ENCODE data around the gene SLC6A8.
"Not testable (repeated sequence)": the region's sequence is repeated elsewhere in the genome, so short reads cannot be mapped to it uniquely, and the experiment has no call there.

SLC6A8 gene

GRCh38 chrX:153709726-153710674 is 22.3 kb downstream of the SLC6A8 start:
- DNase-seq: no peak

- DNase-seq: no peak
Observed at GRCh38 chrX:153714256-153714655, 26.5 kb downstream of the SLC6A8 start.

- DNase-seq: no peak
Observed at GRCh38 chrX:153717445-153717844, 29.7 kb downstream of the SLC6A8 start.

- no peak for DNase-seq
Observed at GRCh38 chrX:153719238-153719637, 31.5 kb downstream of the SLC6A8 start.

- DNase-seq: no peak
Observed at GRCh38 chrX:153719701-153720100, 32.0 kb downstream of the SLC6A8 start.

GRCh38 chrX:153722704-153723350 is 35.1 kb downstream of the SLC6A8 start:
- DNase-seq: no peak

GRCh38 chrX:153723351-153724251 is 35.9 kb downstream of the SLC6A8 start:
- no peak for DNase-seq

- peak; percentile 91 for DNase-seq
Observed at GRCh38 chrX:153724252-153725038, 36.7 kb downstream of the SLC6A8 start, which contains the start of the genes ABCD1 and BCAP31. Gene ABCD1 (plus strand): TSS chrX:153724856. CDS start chrX:153725267, 411 bp downstream. Gene BCAP31 (minus strand): TSS chrX:153724387. CDS start chrX:153723244, 1,143 bp downstream.

- no peak for DNase-seq
Observed at GRCh38 chrX:153725039-153725831, 37.5 kb downstream of the SLC6A8 start.

GRCh38 chrX:153725832-153726285 is 38.1 kb downstream of the SLC6A8 start:
- DNase-seq: no peak

GRCh38 chrX:153726286-153727122 is 38.8 kb downstream of the SLC6A8 start:
- peak; percentile 74 for DNase-seq

GRCh38 chrX:153727123-153727931 is 39.6 kb downstream of the SLC6A8 start:
- DNase-seq: no peak

- no peak for DNase-seq
Observed at GRCh38 chrX:153728095-153728494, 40.4 kb downstream of the SLC6A8 start.

GRCh38 chrX:153728951-153729631 is 41.4 kb downstream of the SLC6A8 start:
- no peak for DNase-seq

GRCh38 chrX:153730115-153730514 is 42.4 kb downstream of the SLC6A8 start:
- not testable (repeated sequence) for DNase-seq

- no peak for DNase-seq
Observed at GRCh38 chrX:153731117-153731844, 43.6 kb downstream of the SLC6A8 start.

GRCh38 chrX:153731845-153732215 is 44.1 kb downstream of the SLC6A8 start:
- DNase-seq: no peak

GRCh38 chrX:153732401-153732800 is 44.7 kb downstream of the SLC6A8 start:
- no peak for DNase-seq
